HUDEP-2 (cell line): ENCODE results near the gene FANCL.
A peak's percentile ranks its signal among the peaks of the same experiment; 100 is the strongest.
"Not testable (repeated sequence)": the region's sequence is repeated elsewhere in the genome, so short reads cannot be mapped to it uniquely, and the experiment has no call there.

Source experiments
- DNase-seq, 76 experiments: peaks; one replicate each; lab custom pipeline; 2025; ENCODE audit not compliant: unreplicated experiment in 76 of 76; lab: John Stamatoyannopoulos, UW

FANCL gene

DNA sequence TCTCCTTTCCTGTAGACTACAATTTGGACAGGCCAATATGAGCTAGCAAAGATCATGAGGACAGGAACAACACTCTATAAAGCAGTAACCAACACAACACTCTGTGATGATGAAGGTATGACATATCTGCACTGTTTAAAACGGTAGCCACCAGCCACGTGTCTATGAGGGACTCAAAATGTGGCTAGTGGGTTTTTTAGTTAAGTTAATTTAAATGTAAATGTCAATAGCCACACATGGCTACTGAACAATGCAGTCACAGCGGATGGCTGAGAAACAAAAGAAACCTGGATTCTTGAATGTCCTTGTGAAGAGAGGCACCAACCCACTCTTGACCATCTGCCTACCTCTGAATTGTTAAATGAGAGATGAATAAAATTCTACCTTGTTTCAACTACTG, 33.9 kb downstream of the FANCL start:
- no peak for DNase-seq

DNA sequence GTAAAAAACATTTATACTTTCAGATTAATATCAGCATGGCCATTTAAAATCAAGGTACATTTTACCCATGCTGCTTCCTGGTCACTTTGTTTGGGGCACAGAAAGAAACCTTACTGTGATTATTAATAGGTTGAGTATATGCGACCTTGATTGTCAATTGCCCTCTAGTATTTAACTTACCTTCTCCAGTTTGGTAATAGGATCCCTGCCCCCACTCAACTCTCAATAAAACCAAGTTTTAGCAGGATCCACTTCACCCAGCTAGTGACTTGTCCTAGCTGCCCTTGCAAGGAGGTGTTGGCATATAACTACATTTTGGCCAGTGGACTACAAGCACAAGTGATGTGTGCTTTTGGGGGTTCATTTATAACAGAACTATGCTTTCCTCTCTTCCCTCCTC, 34.3 kb downstream of the FANCL start:
- DNase-seq, result no peak

DNA sequence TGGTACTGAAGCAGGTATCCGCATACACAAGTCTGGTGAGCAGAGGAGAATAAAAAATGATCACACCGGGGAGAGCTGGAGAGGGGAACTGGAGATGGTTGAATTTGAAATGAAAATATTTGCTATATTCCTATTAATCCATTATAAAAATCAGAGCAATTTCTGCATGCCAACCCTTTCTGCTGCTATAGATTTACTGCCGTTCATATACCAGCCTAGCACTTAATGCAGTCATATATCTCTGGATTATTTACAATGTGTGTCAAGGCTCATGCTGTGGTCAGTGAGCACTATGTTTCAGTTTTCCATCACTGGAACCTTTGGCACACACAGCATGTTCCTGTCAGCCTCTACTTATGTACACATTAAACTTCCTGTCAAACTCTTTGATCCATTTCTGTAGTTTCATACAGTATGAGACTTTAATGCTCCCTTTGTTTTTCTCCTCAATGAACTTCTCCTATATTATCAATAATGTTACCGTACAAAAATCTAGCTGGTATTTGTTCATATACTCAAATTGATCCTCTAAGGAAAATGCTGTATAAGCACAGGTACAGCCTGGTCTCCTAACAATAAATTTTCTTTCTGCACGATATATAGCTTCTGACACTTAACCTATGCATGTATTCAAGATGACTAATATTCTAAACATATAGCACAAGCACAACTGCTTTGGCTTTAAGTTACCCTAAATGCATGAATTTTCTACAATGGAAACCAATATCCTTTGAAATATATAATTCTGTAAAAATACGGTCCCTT, 36.7 kb downstream of the FANCL start:
- no peak for DNase-seq

DNA sequence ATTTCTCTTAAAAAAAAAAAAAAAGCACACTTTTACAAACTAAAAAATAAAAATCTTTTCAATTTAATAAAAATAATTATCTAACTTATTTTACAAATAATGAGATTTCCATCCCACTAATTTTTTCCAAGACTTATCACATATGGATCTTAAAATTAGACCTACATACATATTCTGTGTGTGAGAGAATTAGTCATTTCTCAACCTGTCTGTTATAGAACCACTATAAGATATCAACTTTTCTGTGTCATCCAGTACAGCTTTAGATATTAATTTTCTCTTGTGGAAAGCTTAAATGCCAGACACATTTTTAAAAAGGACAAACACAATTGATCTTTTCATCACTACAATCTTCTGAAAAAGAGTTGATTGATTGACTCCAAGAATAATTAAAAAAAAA, 38.1 kb downstream of the FANCL start:
- DNase-seq, result no peak

DNA sequence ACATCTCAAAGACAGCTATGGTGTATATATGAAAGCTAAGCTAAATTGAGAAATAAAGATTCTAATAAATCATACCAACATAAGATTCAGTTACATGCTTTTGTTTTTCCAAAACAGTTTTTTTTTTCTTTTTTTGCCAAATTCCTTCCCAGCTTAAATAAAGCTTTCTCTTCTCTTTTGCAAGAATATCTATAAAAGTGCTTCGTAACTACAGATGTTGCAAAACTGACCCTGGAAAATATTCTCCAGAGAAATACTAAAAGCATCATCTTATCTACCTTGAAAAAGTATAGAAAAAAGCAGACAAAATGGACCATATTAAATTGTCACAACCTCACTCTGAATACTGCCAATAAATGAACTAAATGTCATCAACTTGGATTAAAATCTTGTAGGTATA, 38.7 kb downstream of the FANCL start:
- no peak for DNase-seq

DNA sequence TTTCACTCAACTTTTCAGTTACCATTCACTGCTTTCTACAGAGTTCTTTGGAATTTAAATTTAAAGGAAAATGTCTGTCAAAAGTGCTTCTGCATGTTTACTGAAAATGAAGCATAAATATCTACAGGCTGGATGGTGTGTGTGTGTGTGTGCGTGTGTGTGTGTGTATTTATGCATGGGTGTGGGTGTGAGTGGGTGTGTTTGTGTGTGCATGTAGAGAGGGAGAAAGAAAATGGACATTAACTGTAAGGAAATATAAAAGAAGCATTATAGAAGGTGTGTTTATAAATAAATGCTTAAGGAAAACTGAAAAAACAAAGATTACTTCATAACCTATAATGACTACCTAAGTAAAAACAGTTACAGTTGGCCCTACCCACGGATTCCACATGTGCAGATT, 43.2 kb downstream of the FANCL start:
- DNase-seq, result no peak

DNA sequence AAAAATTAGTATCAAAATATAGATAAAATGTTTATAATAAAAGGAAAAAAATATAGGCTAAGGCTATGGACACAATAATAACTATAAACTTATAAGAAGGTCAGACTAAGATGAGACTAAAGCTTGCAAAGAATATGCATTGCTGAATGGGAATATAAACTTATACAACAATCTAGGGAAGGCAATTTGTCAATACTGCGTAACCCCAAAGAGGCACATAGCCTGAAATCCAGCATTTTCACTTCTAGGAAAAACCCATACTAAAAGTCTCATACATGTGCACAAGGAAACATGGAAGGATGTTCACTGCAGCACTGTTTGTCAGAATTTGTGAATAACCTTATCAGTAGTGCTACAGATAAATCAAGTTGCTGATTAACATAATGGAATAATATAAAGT, 45.5 kb downstream of the FANCL start:
- DNase-seq, result no peak

DNA sequence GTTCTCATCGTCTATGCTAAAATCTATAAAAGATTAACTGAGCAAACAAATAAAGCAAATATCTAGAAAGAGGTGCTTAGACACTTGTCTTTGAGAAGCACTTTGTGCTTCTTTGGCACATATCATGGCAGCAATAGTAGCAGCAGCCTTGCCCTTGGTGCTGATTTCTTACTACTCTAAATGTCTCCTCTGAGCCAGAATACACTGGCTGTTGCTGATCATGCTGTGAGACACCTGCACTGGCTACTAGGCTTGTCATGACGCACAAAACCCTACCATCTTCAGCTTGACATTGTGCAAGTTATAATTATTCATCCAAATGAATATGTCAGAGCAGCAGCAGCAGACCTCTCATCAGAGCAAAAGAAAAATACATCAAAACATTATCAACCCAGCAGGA, 46.7 kb downstream of the FANCL start:
- no peak for DNase-seq

DNA sequence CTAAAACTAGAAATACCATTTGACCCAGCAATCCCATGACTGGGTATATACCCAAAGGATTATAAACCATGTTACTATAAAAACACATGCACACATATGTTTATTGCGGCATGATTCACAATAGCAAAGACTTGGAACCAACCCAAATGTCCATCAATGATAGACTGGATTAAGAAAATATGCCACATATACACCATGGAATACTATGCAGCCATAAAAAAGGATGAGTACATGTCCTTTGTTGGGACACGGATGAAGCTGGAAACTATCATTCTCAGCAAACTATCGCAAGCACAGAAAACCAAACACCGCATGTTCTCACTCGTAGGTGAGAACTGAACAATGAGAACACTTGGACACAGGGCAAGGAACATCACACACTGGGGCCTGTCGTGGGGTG, 54.1 kb downstream of the FANCL start:
- DNase-seq, result not testable (repeated sequence)

DNA sequence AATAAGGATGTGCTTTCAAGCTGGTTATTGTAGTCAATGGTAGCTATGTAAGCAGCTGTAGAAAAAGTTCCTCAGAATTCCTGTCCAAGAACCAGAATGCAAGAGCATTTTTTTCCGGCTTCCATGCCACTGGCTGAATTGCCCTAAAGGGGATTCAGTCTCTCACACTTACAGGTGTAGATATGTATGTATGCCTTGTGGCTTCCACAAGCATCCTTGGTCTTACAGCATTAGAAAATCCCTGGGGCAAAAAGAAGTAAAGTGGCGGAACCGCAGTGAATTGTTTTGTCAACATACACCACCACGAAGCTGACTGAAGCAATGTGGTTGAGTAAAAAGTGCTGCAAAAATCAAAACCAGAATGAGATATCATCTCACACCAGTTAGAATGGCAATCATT, 54.6 kb downstream of the FANCL start:
- no peak for DNase-seq

DNA sequence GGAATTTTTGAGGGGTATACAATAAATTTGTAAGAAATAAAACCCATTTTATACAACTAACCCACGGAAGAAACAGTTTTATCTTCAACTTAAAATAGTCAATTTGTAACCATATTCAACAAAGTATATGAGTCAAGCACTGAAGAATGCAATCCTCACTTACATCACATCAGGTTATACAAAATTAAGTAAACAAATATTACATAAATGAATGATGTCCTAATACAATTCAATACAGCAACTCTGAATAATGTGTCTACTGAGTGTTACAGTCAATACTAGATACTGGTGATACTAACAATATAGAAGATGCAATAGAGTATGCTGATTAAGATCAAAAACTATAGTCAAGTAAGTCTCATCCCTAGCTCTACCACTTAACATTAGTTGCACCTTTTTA, 58.6 kb downstream of the FANCL start:
- DNase-seq, result no peak

DNA sequence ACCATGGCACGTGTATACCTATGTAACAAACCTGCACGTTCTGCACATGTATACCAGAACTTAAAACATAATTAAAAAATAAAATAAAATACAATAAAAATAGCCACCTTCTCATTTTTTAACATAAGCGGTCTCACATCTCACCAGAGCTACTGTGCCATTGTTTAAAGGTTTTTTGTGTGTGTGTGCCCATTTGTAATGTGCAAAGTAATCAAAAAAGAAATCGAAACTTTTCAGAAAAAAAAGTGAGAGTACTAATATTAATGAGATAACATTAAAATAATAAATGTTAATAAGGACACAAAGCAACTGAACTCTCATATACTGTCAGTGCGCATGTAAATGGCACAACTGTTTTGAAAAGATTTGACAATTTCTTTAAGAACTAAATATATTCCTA, 60.5 kb downstream of the FANCL start:
- no peak for DNase-seq

DNA sequence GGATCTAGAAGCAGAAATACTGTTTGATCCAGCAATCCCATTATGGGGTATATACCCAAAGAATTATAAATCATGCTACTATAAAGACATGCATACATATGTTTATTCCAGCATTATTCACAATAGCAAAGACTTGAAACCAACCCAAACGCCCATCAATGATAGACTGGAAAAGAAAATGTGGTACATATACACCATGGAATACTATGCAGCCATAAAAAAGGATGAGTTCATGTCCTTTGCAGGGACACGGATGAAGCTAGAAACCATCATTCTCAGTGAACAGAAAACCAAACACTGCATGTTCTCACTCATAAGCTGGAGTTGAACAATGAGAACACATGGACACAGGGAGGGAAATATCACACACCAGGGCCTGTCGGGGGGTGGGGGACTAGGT, 61.0 kb downstream of the FANCL start:
- DNase-seq, result not testable (repeated sequence)

DNA sequence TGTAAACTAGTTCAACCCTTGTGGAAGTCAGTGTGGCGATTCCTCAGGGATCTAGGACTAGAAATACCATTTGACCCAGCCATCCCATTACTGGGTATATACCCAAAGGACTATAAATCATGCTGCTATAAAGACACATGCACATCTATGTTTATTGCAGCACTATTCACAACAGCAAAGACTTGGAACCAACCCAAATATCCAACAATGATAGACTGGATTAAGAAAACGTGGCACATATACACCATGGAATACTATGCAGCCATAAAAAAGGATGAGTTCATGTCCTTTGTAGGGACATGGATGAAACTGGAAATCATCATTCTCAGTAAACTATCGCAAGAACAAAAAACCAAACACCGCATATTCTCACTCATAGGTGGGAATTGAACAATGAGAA, 63.9 kb downstream of the FANCL start:
- not testable (repeated sequence) for DNase-seq

DNA sequence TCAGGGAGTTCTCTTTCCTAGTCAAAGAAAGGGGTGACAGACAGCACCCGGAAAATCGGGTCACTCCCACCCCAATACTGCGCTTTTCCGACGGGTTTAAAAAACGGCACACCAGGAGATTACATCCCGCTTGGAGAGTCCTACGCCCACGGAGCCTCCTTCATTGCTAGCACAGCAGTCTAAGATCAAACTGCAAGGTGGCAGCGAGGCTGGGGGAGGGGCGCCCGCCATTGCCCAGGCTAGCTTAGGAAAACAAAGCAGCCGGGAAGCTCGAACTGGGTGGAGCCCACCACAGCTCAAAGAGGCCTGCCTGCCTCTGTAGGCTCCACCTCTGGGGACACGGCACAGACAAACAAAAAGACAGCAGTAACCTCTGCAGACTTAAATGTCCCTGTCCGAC, 69.3 kb downstream of the FANCL start:
- not testable (repeated sequence) for DNase-seq

DNA sequence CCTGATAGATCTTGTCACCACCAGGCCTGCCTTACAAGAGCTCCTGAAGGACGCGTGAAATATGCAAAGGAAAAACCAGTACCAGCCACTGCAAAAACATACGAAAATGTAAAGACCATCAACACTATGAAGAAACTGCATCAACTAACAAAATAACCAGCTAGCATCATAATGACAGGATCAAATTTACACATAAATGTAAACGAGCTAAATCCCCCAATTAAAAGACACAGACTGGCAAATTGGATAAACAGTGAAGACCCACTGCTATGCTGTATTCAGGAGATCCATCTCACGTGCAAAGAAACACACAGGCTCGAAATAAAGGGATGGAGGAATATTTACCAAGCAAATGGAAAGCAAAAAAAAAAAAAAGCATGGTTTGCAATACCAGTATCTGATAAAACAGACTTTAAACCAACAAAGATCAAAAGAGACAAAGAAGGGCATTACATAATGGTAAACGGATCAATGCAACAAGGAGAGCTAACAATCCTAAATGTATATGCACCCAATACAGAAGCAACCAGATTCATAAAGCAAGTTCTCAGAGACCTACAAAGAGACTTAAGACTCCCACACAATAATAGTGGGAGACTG, 70.7 kb downstream of the FANCL start:
- not testable (repeated sequence) for DNase-seq

DNA sequence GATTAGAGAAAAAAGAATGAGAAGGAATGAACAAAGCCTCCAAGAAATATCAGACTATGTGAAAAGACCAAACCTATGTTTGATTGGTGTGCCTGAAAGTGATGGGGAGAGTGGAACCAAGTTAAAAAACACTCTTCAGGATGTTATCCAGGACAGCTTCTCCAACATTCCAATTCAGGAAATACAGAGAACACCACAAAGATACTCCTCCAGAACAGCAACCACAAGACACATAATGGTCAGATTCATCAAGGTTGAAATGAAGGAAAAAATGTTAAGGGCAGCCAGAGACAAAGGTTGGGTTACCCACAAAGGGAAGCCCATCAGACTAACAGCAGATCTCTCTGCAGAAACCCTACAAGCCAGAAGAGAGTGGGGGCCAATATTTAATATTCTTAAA, 71.3 kb downstream of the FANCL start:
- DNase-seq, result not testable (repeated sequence)

DNA sequence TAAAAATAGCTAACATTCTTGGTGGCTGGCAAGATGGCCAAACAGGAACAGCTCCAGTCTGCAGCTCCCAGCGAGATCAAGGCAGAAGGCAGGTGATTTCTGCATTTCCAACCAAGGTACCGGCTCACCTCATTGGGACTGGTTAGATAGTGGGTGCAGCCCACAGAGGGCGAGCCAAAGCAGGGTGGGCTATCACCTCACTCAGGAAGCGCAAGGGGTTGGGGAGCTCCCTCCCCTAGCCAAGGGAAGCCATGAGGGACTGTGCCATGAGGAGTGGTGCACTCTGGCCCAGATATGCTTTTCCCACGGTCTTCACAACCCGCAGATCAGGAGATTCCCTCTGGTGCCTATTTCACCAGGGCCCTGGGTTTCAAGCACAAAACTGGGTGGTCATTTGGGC, 73.0 kb downstream of the FANCL start:
- not testable (repeated sequence) for DNase-seq

DNA sequence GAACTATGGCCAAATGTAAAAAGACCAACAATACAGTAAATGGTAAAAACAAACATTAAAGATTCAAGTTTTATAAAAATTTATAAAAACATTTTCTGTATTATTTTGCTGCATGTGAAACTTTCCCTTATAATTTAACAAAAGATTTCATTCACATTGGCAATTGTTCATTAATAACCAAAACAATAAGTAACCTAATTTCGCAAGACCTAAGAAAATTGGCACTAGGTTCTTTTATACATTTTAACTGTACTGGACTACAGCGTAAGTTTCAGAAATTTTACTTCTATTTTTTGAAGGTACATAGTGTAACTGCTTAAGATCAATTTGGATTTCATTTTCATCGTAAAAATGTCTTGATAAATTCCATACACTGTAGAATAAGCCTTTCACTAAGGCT, 77.2 kb downstream of the FANCL start:
- DNase-seq, result no peak

DNA sequence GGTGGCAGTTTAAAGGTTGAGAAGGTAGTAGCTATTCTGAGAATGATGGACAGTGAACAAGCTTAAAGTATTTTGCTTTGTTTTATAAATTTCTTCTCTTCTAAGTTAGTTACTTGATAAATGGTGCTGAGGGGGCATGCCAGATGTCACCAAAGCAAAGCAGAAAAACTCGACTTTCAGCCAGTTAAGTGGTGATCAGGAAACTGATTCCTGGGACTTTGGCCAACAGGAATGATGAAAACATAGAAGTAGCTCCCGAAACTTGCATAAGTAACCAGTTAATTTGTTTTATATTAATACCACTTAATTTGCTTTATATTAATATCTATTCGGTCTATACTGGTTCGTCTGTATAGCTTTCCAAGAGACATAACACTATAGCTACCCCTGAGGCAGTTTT, 82.6 kb downstream of the FANCL start:
- DNase-seq, result no peak

DNA sequence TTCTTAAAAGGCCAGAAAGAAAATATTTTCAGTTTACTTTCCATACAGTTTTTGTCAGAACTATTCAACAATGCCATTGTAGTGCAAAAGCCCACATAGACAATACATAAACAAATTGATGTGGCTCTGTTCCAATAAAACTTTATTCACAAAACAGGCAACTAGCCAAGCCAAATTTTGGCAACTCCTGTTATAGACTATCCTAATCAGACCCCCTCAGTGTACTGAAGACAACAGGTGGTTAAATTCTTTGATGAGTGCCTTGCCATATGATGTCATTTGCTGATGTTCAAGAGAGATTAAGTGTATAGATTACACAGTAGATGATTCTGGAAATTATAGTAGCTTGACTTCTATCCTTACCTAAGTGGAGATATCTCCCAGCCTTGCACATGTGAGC, 83.4 kb downstream of the FANCL start:
- peak in 8 of 76 experiments; percentile 5 to 29 (median 12) for DNase-seq

DNA sequence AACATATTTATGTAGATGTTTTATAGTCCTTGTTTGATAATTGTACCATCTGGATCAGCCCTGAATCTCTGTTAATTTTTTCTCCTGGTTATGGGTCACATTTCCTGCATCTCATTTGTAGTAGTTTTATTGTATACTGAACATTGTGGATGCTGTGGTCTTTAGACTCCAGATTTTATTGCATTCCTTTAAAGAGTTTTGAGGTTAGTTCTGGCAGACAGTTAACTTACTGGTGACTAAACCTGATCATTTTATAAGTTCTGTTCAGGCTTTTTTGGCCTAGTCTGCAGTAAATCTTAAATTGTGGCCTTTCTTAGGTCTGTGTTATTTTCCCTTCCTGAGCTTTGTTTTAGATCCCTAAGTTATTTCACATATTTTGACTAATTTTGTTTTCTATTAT, 84.3 kb downstream of the FANCL start:
- DNase-seq, result no peak
